Stimulated activated effector memory CD8-positive, alpha-beta T cell treated with anti-CD3 and anti-CD28 coated beads, Interleukin-12 subunit alpha, Interleukin-12 subunit beta, amount 100 ng/mL, for 72 hours (primary cell): ENCODE results near the gene LRRC14B.
"Not testable (repeated sequence)": the region's sequence is repeated elsewhere in the genome, so short reads cannot be mapped to it uniquely, and the experiment has no call there.

Experiments used
- ATAC-seq: fragments of 150-1000 bp; cut with Tn5 transposase; 2 replicates; pipeline ENCODE4 v1.10.0; 2021
- DNase-seq, 2 donors: peaks; one replicate each; pipeline ENCODE4 v3.0.0; 2021 to 2022; ENCODE audit warnings: low spot score in 2 of 2
- H3K27ac Mint-ChIP-seq: one replicate; pipeline ENCODE4 v1.8.0; 2022; ENCODE audit warnings: mild to moderate bottlenecking, mixed read lengths
- H3K36me3 Mint-ChIP-seq: one replicate; pipeline ENCODE4 v1.8.0; 2022; ENCODE audit warnings: mild to moderate bottlenecking, mixed read lengths
- H3K4me1 Mint-ChIP-seq: one replicate; pipeline ENCODE4 v1.8.0; 2022; ENCODE audit warnings: mixed read lengths
- H3K4me3 Mint-ChIP-seq: one replicate; pipeline ENCODE4 v1.8.0; 2022; ENCODE audit warnings: mild to moderate bottlenecking, mixed read lengths
- H3K9me3 Mint-ChIP-seq: one replicate; pipeline ENCODE4 v1.8.0; 2022; ENCODE audit warnings: mixed read lengths

Gene LRRC14B

DNA sequence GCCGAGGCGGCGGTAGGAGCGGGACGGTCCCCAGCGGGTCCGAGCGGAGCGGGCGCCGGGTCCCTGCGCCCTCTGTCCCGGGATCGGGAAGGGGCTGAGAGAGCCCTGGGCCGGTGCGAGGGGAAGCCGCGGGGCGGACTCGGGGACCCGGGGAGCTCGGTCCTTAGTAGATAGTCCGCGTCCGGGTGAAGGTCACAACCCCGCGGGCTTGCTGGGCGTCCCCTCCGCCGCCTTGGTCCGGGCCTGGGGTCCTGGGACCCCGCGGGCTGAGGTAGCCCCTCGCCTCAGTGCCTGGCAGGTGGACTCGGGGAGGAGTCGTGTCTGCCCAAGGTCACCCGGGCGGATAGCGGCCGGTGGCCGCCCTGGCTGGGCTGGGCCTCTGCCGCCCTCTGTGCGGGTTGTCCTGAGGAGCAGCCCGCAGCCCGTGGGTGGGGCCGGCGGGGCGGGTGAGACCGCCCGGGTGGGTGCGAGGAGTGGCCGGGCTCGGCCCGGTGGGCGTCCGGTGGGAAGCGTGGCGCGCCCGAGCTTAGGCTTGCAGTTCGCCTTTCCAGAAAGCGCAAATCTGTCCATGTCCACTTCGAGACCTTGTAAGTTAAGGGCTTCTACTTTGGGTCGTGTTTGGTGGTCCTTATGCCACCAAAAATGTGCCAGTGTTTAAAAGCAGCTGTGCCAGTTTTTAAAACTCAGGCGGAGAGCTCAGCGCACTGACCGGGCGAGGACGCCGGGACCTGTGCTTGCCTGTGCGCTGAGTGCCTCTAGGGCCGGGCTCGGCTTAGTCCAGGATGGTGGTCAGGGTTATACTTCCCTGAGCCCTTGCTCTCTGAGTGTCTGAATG lies 27.4 kb downstream of the LRRC14B start:
- H3K4me3 Mint-ChIP-seq, result peak overlapping the region; percentile 88
- DNase-seq, result peak; percentile 29 to 70
- H3K36me3 Mint-ChIP-seq, result peaks cover 53% of the 10 kb centered on the region
- H3K27ac Mint-ChIP-seq, result peak overlapping the region; percentile 91
- peak; percentile 35 for ATAC-seq
- peaks cover 68% of the 10 kb centered on the region for H3K4me1 Mint-ChIP-seq
- no peaks in the 10 kb centered on the region for H3K9me3 Mint-ChIP-seq

DNA sequence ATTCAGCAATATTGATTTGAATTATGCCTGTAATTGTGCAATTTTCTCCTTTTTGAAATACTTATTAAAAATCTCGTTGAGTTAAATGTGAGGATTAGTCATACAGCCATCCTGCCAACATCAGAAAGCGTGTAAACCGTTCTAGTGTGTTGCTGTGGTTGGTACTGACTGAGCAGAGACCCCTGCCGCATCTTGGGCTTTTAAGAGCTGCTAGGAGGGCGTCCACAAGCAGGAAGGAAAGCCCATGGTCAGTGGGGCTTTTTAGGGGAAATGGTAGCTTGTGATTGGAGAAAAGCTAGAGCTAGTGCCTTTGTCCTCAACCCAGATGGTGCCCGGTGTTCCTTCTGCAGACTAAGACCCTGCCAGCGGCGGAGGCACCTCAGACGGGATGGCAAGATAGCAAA lies 28.2 kb downstream of the LRRC14B start:
- peaks cover 53% of the 10 kb centered on the region for H3K36me3 Mint-ChIP-seq
- peak in 1 of 2 donors; percentile 67 for DNase-seq
- peak overlapping the region; percentile 82 for H3K27ac Mint-ChIP-seq
- peaks cover 60% of the 10 kb centered on the region for H3K4me1 Mint-ChIP-seq
- ATAC-seq, result peak; percentile 37
- H3K9me3 Mint-ChIP-seq, result no peaks in the 10 kb centered on the region
- peak overlapping the region; percentile 88 for H3K4me3 Mint-ChIP-seq

DNA sequence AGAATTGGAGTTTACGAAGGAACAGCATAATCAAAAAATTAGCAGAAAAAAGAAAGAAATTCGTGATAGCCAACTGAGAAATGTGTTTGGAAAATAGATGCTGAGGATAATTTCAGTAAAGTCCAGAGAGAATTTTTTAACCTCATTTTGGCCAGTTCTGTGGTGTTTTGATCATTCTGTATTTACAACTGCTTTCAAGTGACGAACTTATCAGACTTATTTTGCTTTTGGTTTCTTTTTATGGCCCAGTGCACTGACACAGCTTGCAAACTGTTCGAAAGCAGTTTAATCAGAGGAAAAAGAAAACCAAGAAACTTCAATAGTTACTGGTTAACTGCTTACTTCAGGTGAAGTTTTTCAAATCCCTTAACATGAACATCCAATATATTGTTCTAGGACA lies 28.7 kb downstream of the LRRC14B start:
- no peak for ATAC-seq
- no peak for DNase-seq

DNA sequence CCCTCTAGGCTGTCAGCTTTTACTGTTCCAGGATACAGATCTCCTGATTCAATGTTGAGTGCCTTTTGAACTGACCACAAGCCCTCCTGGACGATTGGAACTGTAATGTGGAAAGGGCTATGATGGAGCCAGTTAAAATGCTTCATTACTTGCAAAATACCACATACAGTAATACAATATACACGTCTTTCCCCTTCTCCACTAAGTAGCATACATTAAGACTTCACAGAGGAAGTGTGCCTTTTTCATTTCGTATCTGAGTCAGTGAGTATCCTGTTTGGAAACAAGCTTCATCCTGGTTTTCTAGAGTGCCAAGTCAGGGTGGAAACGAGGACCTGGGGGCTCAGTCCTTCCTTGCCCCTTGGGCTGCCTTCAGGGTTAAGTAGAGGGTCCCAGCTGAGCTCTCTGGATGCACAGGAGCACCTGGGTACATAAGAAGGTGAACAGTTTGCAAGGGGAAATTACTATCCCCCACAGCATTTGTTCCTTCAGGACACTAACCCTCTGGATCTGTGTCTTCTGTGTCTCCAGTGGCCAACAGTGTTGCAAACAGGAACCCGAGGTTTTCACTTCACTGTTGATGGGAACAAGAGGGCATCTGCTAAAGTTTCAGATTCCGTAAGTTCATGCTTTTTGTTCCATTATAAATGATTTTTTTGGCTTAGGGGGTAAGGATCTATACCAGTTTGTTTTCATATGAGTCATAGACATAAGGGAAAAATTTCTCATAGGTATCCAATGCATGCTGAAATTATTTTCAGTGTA lies 31.8 kb downstream of the LRRC14B start:
- H3K9me3 Mint-ChIP-seq, H3K4me3 Mint-ChIP-seq, DNase-seq, ATAC-seq: not testable (repeated sequence)
- peaks cover 43% of the 10 kb centered on the region for H3K4me1 Mint-ChIP-seq
- H3K27ac Mint-ChIP-seq, result peak overlapping the region; percentile 73
- H3K36me3 Mint-ChIP-seq, result peaks cover 64% of the 10 kb centered on the region

More for the DNA sequence above, 28.7 kb downstream of the LRRC14B start:
- Mint-ChIP-seq H3K36me3 (peaks cover 53% of the 10 kb centered on the region), H3K9me3 (no peaks in the 10 kb centered on the region), H3K4me3 (peak overlapping the region; percentile 88), H3K27ac (peak overlapping the region; percentile 82), H3K4me1 (peaks cover 55% of the 10 kb centered on the region)

DNA sequence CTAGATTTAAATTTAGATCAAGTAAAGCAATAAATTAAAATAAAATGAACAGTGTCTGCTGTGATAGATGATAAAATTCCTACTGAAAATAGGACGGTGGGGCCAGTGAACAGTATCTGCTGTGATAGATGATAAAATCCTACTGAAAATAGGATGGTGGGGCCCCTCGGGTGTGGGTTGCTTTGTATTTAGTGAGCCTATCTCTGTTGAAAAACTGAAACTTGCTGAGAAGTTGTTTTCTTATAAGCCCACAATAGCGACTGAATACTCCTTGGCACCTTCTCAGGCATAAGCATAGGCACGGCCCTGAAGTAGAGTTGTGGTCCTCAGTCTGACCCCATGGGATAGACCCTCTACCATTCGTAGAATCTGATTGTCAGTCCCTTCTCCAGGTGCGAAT lies 32.5 kb downstream of the LRRC14B start:
- H3K27ac Mint-ChIP-seq, result no peak overlapping the region

DNA sequence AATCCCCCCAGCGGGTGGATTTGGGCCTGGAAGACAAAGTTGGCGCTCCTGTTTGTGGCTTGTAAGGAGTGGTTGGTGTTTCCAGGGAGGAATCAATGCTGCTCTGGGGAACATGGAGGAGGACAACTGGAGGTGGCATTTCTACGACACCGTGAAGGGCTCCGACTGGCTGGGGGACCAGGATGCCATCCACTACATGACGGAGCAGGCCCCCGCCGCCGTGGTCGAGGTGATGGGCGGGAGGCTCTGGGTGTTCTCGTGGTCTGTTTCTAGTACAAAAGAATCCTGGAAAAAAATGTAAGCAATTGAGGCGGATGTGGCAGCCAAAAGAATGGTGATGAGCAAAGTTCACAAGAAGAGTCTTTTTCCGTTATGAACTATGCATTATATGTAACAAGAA lies 34.0 kb downstream of the LRRC14B start:
- DNase-seq (no peak), ATAC-seq (no peak)
- H3K36me3 Mint-ChIP-seq, result peaks cover 79% of the 10 kb centered on the region
- peaks cover 37% of the 10 kb centered on the region for H3K4me1 Mint-ChIP-seq
- H3K27ac Mint-ChIP-seq, result peak overlapping the region; percentile 74
- no peak overlapping the region for H3K4me3 Mint-ChIP-seq
- no peaks in the 10 kb centered on the region for H3K9me3 Mint-ChIP-seq

More for the DNA sequence above, 32.5 kb downstream of the LRRC14B start:
- DNase-seq (no peak), ATAC-seq (no peak)
- Mint-ChIP-seq H3K9me3 (no peaks in the 10 kb centered on the region), H3K4me3 (no peak overlapping the region), H3K36me3 (peaks cover 69% of the 10 kb centered on the region), H3K4me1 (peaks cover 43% of the 10 kb centered on the region)

DNA sequence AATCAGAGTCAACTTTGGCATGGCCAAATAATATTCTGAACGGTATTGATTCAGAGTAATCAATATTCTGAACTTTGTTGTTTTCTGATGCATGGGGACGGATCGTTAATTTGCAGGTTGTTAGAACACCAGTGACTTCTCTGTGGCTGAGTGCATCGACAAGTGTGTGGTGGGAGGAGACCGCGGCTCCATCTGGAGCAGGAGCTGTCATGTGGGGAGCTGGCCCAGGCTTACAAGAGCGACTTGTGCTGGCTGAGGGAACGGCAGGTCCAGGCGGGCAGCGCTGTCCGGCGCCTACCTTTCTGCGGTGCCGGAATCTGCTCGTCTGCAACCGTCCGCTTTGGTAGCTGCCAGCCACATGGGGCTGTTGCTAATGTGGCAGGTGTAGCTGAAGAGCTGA lies 36.1 kb downstream of the LRRC14B start:
- not testable (repeated sequence) for DNase-seq, H3K4me3 Mint-ChIP-seq, H3K9me3 Mint-ChIP-seq, H3K27ac Mint-ChIP-seq, ATAC-seq
- Mint-ChIP-seq H3K36me3 (peaks cover 94% of the 10 kb centered on the region), H3K4me1 (peaks cover 31% of the 10 kb centered on the region)

DNA sequence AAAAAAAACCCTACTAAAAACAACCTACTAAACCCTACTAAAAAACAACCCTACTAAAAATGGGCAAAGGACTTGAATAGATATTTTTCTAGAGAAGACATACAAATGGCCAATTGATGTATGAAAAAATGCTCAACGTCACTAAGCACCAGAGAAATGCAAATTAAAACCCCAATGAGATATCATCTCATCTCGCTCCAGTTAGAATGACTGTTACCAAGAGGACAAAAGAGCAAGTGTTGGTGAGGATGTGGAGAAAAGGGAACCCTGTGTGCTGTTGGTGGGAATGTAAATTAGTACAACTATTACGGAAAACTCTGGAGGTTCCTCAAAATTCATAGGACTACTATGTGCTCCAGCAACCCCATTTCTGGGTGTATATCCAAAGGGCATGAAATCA lies 37.6 kb downstream of the LRRC14B start:
- H3K9me3 Mint-ChIP-seq, result no peaks in the 10 kb centered on the region
- H3K36me3 Mint-ChIP-seq, result peaks cover 100% of the 10 kb centered on the region
- H3K27ac Mint-ChIP-seq, result no peak overlapping the region
- peaks cover 20% of the 10 kb centered on the region for H3K4me1 Mint-ChIP-seq
- no peak overlapping the region for H3K4me3 Mint-ChIP-seq
- ATAC-seq (no peak), DNase-seq (no peak)

DNA sequence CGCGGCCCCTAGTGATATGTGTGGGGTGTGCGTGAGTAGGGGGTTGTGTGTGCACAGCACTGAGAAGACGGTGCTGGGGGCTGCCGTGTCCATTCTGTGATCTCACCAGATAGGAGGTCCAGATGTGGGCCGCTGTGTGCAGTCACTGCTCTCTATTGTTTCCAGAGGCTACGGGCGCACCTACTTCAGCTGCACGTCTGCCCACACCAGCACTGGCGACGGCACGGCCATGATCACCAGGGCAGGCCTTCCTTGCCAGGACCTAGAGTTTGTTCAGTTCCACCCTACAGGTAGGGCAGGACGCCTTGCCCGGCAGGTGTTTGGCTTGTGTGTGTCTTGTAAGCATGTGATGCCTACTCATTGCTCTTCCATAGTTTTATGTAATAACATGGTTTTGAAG lies 39.4 kb downstream of the LRRC14B start:
- Mint-ChIP-seq H3K27ac (no peak overlapping the region), H3K9me3 (no peaks in the 10 kb centered on the region), H3K4me1 (peaks cover 14% of the 10 kb centered on the region), H3K4me3 (no peak overlapping the region), H3K36me3 (peaks cover 100% of the 10 kb centered on the region)
- DNase-seq (no peak), ATAC-seq (no peak)

DNA sequence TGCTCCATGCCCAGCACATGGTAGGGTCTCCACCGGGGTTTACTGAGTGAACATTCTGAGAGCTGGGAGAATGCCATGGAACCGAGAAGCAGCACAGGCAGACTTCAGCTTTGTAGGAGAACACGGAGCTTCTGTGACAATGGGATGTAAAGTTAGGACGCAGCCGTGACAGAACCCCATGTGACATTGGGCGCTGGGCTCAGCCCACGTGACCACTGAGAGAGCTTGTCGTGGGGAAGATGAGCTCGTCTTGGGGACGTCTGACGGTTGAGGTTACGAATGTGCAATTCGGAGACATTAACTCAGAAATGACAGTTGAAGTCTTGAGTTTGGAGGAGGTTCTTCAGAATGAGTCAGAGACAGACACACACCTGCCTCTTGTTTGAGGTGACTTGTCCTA lies 40.4 kb downstream of the LRRC14B start:
- Mint-ChIP-seq H3K27ac (no peak overlapping the region), H3K9me3 (no peaks in the 10 kb centered on the region), H3K4me1 (peaks cover 12% of the 10 kb centered on the region), H3K4me3 (no peak overlapping the region), H3K36me3 (peaks cover 100% of the 10 kb centered on the region)
- ATAC-seq, result peak; percentile 77
- DNase-seq, result no peak

DNA sequence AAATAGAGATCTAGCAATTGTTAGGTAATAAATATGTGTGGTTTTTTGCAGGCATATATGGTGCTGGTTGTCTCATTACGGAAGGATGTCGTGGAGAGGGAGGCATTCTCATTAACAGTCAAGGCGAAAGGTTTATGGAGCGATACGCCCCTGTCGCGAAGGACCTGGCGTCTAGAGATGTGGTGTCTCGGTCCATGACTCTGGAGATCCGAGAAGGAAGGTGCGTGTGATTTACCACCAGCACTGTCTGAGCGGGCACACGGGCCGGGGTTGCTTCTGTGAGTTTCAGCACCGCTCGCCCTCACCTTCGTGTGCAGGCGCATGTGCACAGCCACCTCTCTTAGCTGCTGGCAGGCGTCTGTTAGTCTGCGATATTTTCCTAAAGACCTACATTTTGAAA lies 42.1 kb downstream of the LRRC14B start:
- not testable (repeated sequence) for ATAC-seq, H3K27ac Mint-ChIP-seq, H3K9me3 Mint-ChIP-seq, DNase-seq, H3K4me3 Mint-ChIP-seq
- Mint-ChIP-seq H3K36me3 (peaks cover 100% of the 10 kb centered on the region), H3K4me1 (peaks cover 12% of the 10 kb centered on the region)

DNA sequence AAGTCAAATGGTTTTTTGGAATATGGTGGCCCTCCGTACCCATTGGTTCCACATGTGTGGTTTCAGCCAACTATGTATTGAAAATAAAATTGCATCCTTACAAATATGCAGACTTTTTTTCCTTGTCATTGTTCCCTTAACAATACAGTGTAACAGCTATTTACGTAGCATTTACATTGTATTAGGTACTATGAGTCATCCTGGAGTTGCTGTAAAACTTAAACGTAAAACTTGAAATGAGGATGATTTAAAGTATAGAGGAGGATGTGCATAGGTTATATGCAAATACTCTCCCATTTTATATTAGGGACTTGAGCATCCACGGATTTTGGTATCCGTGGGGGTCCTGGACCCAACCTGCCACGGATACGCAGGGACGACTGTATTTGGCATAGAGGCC lies 43.2 kb downstream of the LRRC14B start:
- Mint-ChIP-seq H3K36me3 (peaks cover 100% of the 10 kb centered on the region), H3K4me3 (no peak overlapping the region), H3K9me3 (no peaks in the 10 kb centered on the region), H3K4me1 (peaks cover 12% of the 10 kb centered on the region), H3K27ac (no peak overlapping the region)
- ATAC-seq (no peak), DNase-seq (no peak)

DNA sequence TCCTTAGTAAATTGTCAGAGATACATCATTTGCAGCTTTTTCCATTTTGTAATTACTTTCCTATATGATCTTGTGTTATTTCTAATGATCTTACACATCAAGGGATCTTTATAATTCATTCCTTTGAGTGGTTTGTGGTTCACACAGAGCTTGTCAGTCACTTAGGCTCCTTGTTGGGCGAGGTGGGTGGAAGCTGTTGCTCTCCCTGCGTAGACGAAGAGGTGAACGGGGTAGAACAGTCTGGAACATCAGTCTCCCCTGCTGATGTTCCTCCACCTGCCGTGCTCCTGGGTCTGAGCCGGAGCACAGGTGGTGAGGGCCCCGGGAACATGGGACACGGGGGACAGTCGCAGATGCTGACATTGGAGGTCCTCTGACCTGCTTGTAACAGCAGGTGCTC lies 44.2 kb downstream of the LRRC14B start:
- not testable (repeated sequence) for ATAC-seq, H3K4me3 Mint-ChIP-seq, H3K27ac Mint-ChIP-seq, H3K9me3 Mint-ChIP-seq, DNase-seq
- Mint-ChIP-seq H3K4me1 (peaks cover 12% of the 10 kb centered on the region), H3K36me3 (peaks cover 100% of the 10 kb centered on the region)

DNA sequence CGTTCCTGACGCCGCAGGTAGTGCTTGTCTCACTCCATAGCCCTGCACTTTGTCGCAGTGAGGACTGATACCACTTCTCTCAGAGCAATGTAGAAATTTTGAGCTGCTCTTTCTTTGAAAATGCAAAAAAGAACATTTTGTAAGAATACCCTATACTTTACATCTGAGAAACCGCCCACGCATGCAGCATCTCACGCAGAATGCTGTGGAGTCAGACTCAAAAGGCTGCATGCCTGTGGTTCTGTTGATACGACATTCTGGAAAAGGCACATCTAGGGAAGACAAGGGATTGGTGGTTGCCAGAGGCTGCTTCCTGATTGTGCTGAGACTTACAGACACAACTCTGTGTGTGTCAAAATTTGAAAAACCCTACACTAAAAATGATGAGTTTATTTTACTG lies 46.6 kb downstream of the LRRC14B start:
- DNase-seq, H3K9me3 Mint-ChIP-seq, H3K4me3 Mint-ChIP-seq, H3K4me1 Mint-ChIP-seq, ATAC-seq, H3K27ac Mint-ChIP-seq: not testable (repeated sequence)
- H3K36me3 Mint-ChIP-seq, result peaks cover 100% of the 10 kb centered on the region

DNA sequence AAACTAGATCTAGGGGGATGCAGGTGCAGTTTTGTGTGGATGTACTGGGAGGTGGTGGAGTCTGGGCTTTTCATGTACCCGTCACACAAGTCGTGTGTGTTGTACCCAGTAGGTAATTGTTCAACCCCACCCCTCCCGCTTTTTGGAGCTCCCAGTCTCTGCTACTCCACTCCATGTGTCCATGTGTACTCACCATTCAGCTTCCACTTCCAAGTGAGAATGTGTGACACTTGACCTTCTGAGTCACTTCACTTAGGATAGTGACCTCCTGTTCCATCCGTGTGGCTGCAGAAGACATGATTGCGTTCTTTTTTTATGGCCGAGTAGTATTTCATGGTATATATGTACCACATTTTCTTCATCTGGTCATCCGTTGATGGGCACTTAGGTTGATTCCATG lies 49.3 kb downstream of the LRRC14B start:
- not testable (repeated sequence) for H3K27ac Mint-ChIP-seq, DNase-seq, H3K9me3 Mint-ChIP-seq, H3K4me1 Mint-ChIP-seq, H3K4me3 Mint-ChIP-seq, ATAC-seq
- peaks cover 88% of the 10 kb centered on the region for H3K36me3 Mint-ChIP-seq
